Fibroblast of lung (primary cell): Measurements from ENCODE around the gene TXNRD2. TPM values are rescaled to one million over a fixed set of nuclear protein-coding genes. Genes with fewer than 3 reads are reported as not detected.
A peak's percentile ranks its signal among the peaks of the same experiment; 100 is the strongest.

Experiments
- DNase-seq, 2 donors: peaks; one replicate each; pipeline versions ENCODE4 v3.0.0 to v3.0.0-alpha.2; 2010; ENCODE audit warnings: low read depth in 2 of 2
- H2AFZ ChIP-seq: 2 replicates; pipeline ENCODE4 v1.5.1; 2012; ENCODE audit warnings: low read length, control low read depth, inconsistent platforms
- H3K27ac ChIP-seq: 2 replicates; pipeline ENCODE4 v1.5.1; 2011; ENCODE audit warnings: low read length, control low read depth; ENCODE audit not compliant: insufficient read depth
- H3K27me3 ChIP-seq: 2 replicates; pipeline ENCODE4 v1.5.1; 2011; ENCODE audit warnings: mild to moderate bottlenecking, low read length; ENCODE audit not compliant: control insufficient read depth, insufficient read depth
- H3K36me3 ChIP-seq: 2 replicates; pipeline ENCODE4 v1.5.1; 2011; ENCODE audit warnings: low read length; ENCODE audit not compliant: control insufficient read depth, insufficient read depth
- H3K4me1 ChIP-seq: 2 replicates; pipeline ENCODE4 v1.5.1; 2011; ENCODE audit warnings: low read length; ENCODE audit not compliant: control insufficient read depth, insufficient read depth; ENCODE audit errors: extremely low read depth
- H3K4me2 ChIP-seq: 2 replicates; pipeline ENCODE4 v1.5.1; 2011; ENCODE audit warnings: low read length, control low read depth; ENCODE audit not compliant: insufficient read depth; ENCODE audit errors: extremely low read depth
- H3K4me3 ChIP-seq, 4 experiments: fragments of 200-600 bp in 1 of 4; sonication (generic) in 1 of 4; replicated peaks in 1 of 4; 2 replicates each; pipeline ENCODE4 v1.5.1; 2011 to 2016; ENCODE audit warnings: low read length in 4 of 4, low read depth in 3 of 4, mild to moderate bottlenecking in 3 of 4, control low read depth in 2 of 4, inconsistent platforms in 1 of 4, mixed read lengths in 1 of 4; ENCODE audit not compliant: insufficient read depth in 1 of 4; ENCODE audit errors: control extremely low read depth in 1 of 4
- H3K79me2 ChIP-seq: 2 replicates; pipeline ENCODE4 v1.5.1; 2012; ENCODE audit warnings: mild to moderate bottlenecking, low read length, inconsistent platforms; ENCODE audit not compliant: control insufficient read depth, insufficient read depth
- H3K9ac ChIP-seq: 2 replicates; pipeline ENCODE4 v1.5.1; 2011; ENCODE audit warnings: mild to moderate bottlenecking, low read length, control low read depth; ENCODE audit not compliant: insufficient read depth
- H3K9me3 ChIP-seq: 2 replicates; pipeline ENCODE4 v1.5.1; 2012; ENCODE audit warnings: low read depth, low read length; ENCODE audit not compliant: control insufficient read depth, insufficient read depth
- H4K20me1 ChIP-seq: 2 replicates; pipeline ENCODE4 v1.5.1; 2011; ENCODE audit warnings: low read length; ENCODE audit not compliant: control insufficient read depth, insufficient read depth; ENCODE audit errors: extremely low read depth
- EZH2 ChIP-seq: IDR thresholded peaks from 2 replicates; pipeline ENCODE4 v1.5.1; 2012; ENCODE audit warnings: low read length, control low read depth, mild to moderate bottlenecking; ENCODE audit errors: missing control alignments
- polyA plus RNA-seq, 2 donors: library from polyadenylated mRNA; depleted of rRNA in 1 of 2; stranded (reverse) in 1 of 2; unstranded in 1 of 2; fragments of >200 nt; gene quantifications; 2 replicates each; pipeline ENCODE4 v1.2.1, GENCODE V29; 2011 to 2012; ENCODE audit warnings: missing spikeins in 1 of 2
- total RNA-seq: library from RNA; depleted of rRNA; stranded (reverse); fragments of >200 nt; gene quantifications from 2 replicates; pipeline ENCODE4 v1.2.1, GENCODE V29; 2014
- TF ChIP-seq, protein P1 (sequence below), 2 donors: IDR thresholded peaks in 1 of 2; conservative IDR thresholded peaks in 1 of 2; 1 replicate in 1 of 2; 2 replicates in 1 of 2; pipeline ENCODE4 v1.5.1; 2011 to 2012; ENCODE audit warnings: low read length in 2 of 2, control low read depth in 1 of 2, inconsistent platforms in 1 of 2, low read depth in 1 of 2, mild to moderate bottlenecking in 1 of 2

TXNRD2 gene
- total and polyA plus RNA-seq, 2 donors (not counting 1 experiment from before 2014, with no cell fraction given), result 13.2 to 30.7 TPM

DNA sequence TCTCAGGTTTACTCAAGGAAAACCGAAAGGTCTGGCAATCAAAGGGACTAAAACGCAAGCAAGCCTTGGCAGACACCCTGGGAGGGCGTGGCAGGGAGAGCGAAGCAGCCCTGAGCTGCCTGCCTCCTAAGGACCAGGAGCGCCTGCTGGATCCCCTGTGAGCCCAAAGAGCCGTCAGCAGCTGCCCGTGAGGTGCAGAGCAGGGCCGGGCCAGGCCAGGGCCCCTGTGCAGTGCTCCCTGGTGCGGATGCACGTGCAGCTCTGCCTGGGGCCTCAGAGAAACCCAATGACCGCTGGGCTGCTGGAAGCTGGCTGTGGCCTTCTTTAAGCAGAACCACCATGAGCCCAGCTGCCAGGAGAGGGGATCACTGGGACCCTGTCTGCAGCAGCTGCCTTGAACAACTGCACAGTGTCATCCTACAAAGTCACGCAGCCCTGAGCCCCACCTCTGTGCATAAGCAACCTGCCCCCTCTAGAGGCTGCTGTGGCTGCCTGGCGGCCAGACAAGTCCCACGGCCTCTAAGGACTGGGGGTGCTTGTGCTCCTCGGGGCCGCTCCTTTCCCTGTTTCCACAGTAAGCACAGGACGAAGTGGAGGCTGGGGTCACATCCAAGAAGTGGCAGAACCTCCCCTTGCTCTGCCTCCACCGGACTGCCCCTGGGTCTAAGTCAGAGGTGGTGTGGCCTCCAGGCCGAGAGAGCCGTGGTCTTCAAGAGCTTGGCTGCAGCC lies 29.2 kb downstream of the TXNRD2 start:
- H4K20me1 ChIP-seq, result no peaks in the 10 kb centered on the region
- peaks cover 3% of the 10 kb centered on the region for H3K4me1 ChIP-seq
- H3K4me3 ChIP-seq, result no peak overlapping the region
- TF ChIP-seq, protein P1, sequence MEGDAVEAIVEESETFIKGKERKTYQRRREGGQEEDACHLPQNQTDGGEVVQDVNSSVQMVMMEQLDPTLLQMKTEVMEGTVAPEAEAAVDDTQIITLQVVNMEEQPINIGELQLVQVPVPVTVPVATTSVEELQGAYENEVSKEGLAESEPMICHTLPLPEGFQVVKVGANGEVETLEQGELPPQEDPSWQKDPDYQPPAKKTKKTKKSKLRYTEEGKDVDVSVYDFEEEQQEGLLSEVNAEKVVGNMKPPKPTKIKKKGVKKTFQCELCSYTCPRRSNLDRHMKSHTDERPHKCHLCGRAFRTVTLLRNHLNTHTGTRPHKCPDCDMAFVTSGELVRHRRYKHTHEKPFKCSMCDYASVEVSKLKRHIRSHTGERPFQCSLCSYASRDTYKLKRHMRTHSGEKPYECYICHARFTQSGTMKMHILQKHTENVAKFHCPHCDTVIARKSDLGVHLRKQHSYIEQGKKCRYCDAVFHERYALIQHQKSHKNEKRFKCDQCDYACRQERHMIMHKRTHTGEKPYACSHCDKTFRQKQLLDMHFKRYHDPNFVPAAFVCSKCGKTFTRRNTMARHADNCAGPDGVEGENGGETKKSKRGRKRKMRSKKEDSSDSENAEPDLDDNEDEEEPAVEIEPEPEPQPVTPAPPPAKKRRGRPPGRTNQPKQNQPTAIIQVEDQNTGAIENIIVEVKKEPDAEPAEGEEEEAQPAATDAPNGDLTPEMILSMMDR (conservative IDR thresholded peaks at IDR 0.05 in 1 of 2, IDR thresholded peaks at IDR 0.05 in 1 of 2; ENCODE audit: low read depth in 1 of 2, low read length in 2 of 2), result peak in 1 of 2 donors; percentile 3
- TF ChIP-seq EZH2, result no peak
- H3K9ac ChIP-seq, result no peak overlapping the region
- H2AFZ ChIP-seq, result no peak overlapping the region
- no peak overlapping the region for H3K27ac ChIP-seq
- no peaks in the 10 kb centered on the region for H3K27me3 ChIP-seq
- H3K79me2 ChIP-seq, result no peaks in the 10 kb centered on the region
- H3K9me3 ChIP-seq, result no peaks in the 10 kb centered on the region
- H3K4me2 ChIP-seq, result no peak overlapping the region
- peaks cover 9% of the 10 kb centered on the region for H3K36me3 ChIP-seq
- DNase-seq, result no peak

DNA sequence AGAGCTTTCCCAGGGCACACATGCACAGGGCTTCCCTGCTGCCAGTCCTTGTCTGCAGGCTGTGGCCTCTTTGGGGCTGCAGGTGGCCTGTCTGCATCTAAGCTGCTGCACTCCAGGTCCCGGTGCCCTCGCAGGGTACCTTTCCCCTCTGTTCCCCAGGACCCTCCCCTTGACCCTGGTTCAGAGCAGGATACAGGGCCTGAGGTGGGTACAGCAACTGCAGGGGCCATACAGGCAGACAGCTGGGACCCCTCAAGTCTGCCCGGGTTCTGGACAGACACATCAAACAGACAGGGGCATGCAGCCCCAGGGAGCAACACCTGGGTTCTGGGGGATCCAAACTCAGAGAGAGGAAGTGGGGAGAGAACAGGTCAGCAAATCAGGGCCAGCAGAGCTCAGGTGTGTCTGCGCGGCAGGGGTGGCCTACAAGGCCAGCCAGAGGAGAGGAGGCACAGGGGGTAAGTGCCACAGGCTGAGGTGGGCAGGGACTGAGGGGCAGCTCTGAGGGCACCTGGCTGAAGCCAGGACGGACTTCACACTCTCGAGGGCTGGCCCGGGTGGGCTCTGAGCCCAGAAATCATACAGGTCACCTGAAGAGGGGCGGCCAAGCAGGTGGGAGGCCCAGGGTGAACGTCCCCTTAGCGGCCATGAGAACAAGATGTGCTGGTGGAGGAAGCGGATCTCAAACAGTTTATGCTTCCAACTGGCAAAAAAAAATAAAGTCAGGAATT lies 29.9 kb downstream of the TXNRD2 start:
- H3K4me2 ChIP-seq, result no peak overlapping the region
- no peak overlapping the region for H3K4me3 ChIP-seq
- no peaks in the 10 kb centered on the region for H3K27me3 ChIP-seq
- H3K36me3 ChIP-seq, result peaks cover 9% of the 10 kb centered on the region
- no peaks in the 10 kb centered on the region for H3K9me3 ChIP-seq
- no peak overlapping the region for H2AFZ ChIP-seq
- H3K79me2 ChIP-seq, result no peaks in the 10 kb centered on the region
- H4K20me1 ChIP-seq, result no peaks in the 10 kb centered on the region
- no peak for DNase-seq
- no peak overlapping the region for H3K9ac ChIP-seq
- H3K4me1 ChIP-seq, result peaks cover 3% of the 10 kb centered on the region
- H3K27ac ChIP-seq, result no peak overlapping the region
- TF ChIP-seq, protein P1 (conservative IDR thresholded peaks at IDR 0.05 in 1 of 2, IDR thresholded peaks at IDR 0.05 in 1 of 2; ENCODE audit: low read depth in 1 of 2, low read length in 2 of 2), result no peak
- TF ChIP-seq EZH2, result no peak

DNA sequence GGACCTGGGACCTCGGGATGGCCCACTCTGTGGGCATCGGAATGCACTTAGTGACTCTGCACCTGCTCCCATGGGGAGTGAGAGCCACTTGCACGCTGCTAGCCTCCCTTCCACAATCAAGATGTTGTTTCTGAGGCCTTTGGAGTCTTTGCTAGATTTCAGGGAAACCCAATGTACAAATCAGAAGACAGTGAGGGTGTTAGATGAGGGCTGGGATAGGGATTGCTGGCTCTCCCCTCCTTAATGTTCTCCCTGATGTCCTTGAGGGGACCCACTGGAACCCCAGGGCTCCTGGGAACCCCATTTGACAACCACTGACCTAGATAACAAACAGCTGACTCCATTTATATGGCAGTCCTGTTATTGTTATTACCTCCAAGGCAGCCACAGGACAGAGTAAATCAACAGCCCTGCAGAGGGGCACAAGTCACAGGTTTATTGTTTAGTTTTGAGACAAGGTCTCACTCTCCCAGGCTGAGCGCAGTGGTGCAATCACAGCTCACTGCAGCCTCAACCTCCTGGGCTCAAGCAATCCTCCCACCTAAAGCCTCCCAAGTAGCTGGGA lies 31.4 kb downstream of the TXNRD2 start:
- TF ChIP-seq, protein P1 (conservative IDR thresholded peaks at IDR 0.05 in 1 of 2, IDR thresholded peaks at IDR 0.05 in 1 of 2; ENCODE audit: low read depth in 1 of 2, low read length in 2 of 2), result no peak
- TF ChIP-seq EZH2, result no peak
- peaks cover 3% of the 10 kb centered on the region for H3K4me1 ChIP-seq
- H3K4me2 ChIP-seq, result no peak overlapping the region
- H3K36me3 ChIP-seq, result peaks cover 7% of the 10 kb centered on the region
- H3K9ac ChIP-seq, result no peak overlapping the region
- H3K9me3 ChIP-seq, result no peaks in the 10 kb centered on the region
- no peak overlapping the region for H3K4me3 ChIP-seq
- no peaks in the 10 kb centered on the region for H3K27me3 ChIP-seq
- H2AFZ ChIP-seq, result no peak overlapping the region
- no peak overlapping the region for H3K27ac ChIP-seq
- no peak for DNase-seq
- no peaks in the 10 kb centered on the region for H3K79me2 ChIP-seq
- H4K20me1 ChIP-seq, result no peaks in the 10 kb centered on the region
